Kidney epithelial cell (primary cell): Measurements from ENCODE around the gene LRRC51. TPM values are rescaled to one million over a fixed set of nuclear protein-coding genes. Genes with fewer than 3 reads are reported as not detected.

ENCODE experiments used
- DNase-seq: peaks from one replicate; pipeline ENCODE4 v3.0.0-alpha.2; 2010; ENCODE audit warnings: low read depth
- H3K27me3 ChIP-seq: 2 replicates; pipeline ENCODE4 v1.6.0; 2011; ENCODE audit warnings: low read length; ENCODE audit not compliant: control insufficient read depth, insufficient read depth
- H3K36me3 ChIP-seq: 2 replicates; pipeline ENCODE4 v1.5.1; 2011; ENCODE audit warnings: low read length; ENCODE audit not compliant: control insufficient read depth, insufficient read depth
- H3K4me3 ChIP-seq: 2 replicates; pipeline ENCODE4 v1.5.1; 2011; ENCODE audit warnings: low read depth, mild to moderate bottlenecking, control low read depth, low read length
- total RNA-seq: library from RNA; depleted of rRNA; stranded (reverse); fragments of >200 nt; gene quantifications from 2 replicates; pipeline ENCODE4 v1.2.3, GENCODE V29; 2015
- TF ChIP-seq, protein P1 (sequence below): IDR thresholded peaks from 2 replicates; pipeline ENCODE4 v1.5.1; 2011; ENCODE audit warnings: mild to moderate bottlenecking, moderate library complexity, low read length, control low read depth, inconsistent platforms; ENCODE audit not compliant: insufficient read depth, poor library complexity, severe bottlenecking

Gene LRRC51
- total RNA-seq, 1 donor from 2014 or later = 5.7 TPM

DNA sequence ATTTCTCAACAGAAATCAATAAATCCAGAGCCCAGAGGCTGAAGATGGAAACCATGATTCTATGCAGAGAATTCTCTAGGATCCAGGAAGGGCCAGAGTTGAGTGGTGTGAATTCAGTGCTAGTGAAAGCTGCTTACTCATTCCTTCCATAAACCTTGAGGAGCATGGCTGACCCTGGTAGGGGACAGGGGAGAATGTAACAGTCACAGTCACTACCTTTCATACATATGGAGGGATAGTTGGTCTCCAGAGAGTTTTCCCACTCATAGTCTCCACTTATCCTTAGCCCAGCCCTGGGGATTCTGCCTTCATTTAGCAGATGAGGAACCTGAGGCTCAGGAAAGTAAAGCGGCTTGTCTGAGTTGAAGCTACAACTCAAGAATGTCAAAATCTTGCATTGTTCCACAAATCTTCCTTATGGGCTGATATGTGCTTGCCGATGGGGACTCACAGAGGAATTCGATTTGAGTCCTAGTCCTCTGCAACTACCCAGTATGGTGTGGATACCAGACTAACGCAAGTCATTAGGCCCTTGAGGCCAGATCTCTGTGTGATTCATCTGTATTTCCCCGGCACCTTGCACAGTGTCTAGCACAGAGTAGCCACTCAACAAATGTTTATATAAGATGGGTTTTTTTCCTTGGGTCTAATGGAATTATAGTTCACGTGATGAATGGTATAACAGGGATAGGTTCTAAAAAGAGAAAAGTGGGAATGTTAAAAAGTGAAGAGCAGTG is 35.5 kb downstream of the LRRC51 start:
- DNase-seq = no peak
- Histone ChIP-seq H3K27me3 (no peaks in the 10 kb centered on the region), H3K36me3 (no peaks in the 10 kb centered on the region), H3K4me3 (no peak overlapping the region)
- TF ChIP-seq, protein P1, sequence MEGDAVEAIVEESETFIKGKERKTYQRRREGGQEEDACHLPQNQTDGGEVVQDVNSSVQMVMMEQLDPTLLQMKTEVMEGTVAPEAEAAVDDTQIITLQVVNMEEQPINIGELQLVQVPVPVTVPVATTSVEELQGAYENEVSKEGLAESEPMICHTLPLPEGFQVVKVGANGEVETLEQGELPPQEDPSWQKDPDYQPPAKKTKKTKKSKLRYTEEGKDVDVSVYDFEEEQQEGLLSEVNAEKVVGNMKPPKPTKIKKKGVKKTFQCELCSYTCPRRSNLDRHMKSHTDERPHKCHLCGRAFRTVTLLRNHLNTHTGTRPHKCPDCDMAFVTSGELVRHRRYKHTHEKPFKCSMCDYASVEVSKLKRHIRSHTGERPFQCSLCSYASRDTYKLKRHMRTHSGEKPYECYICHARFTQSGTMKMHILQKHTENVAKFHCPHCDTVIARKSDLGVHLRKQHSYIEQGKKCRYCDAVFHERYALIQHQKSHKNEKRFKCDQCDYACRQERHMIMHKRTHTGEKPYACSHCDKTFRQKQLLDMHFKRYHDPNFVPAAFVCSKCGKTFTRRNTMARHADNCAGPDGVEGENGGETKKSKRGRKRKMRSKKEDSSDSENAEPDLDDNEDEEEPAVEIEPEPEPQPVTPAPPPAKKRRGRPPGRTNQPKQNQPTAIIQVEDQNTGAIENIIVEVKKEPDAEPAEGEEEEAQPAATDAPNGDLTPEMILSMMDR = no peak

DNA sequence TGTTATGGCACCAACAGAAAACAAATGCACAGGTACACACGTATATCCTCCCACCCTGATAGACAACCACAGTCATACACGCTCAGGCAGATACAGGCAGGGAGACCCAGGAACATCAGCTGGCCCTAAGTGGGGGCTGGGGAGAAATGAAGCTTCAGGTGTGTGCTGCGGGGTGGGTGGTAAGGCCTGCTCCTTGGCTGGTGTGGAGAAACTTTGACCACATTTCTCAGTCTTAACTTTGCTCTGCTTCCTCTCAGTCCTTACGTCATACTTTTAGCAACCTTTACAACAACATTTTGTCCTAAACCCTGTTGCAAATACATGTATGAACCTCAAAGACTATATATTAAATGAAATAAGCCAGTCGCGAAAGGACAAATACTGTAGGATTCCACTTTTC is 38.5 kb downstream of the LRRC51 start:
- DNase-seq = no peak
- TF ChIP-seq, protein P1 = no peak
- Histone ChIP-seq H3K27me3 (no peaks in the 10 kb centered on the region), H3K36me3 (no peaks in the 10 kb centered on the region), H3K4me3 (no peak overlapping the region)

DNA sequence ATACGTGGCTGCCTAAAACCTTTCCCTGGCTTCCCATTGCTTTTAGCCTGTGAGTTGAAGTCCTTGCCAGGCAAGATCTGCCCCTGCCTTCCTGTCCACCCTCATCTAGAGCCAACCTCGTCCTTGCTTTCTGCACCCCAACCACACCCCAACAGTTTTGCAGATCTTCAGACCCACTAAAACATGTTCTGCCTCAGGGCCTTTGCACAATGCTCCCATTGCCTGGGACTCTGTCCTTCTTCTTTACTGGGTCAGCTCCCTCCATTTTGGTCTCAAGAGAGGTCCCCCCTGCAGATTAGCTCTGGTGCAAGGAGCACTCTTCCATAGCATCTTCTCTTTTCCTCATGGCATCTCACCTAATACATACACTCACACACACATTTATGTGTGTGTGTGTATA is 40.3 kb downstream of the LRRC51 start:
- no peak for DNase-seq
- TF ChIP-seq, protein P1 = no peak
- Histone ChIP-seq H3K36me3 (no peaks in the 10 kb centered on the region), H3K27me3 (no peaks in the 10 kb centered on the region), H3K4me3 (no peak overlapping the region)

DNA sequence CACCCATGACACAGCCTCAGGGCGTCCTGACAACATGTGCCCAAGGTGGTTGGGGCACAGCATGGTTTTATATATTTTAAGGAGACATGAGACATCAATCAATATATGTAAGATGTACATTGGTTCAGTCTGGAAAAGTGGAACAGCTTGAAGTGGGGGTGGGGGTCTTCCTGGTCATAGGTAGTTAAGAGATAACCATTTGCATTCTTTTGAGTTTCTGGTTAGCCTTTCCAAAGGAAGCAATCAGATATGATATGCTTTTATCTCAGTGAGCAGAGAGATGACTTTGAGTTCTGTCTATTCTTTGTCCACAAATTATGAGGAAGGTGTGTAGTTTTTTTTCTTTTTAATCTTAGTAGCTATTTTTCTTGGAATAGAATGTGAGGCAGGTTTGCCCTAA is 42.0 kb downstream of the LRRC51 start:
- H3K4me3 ChIP-seq = no peak overlapping the region
- no peaks in the 10 kb centered on the region for H3K27me3 ChIP-seq
- H3K36me3 ChIP-seq = no peaks in the 10 kb centered on the region
- DNase-seq = no peak
- TF ChIP-seq, protein P1 = no peak

DNA sequence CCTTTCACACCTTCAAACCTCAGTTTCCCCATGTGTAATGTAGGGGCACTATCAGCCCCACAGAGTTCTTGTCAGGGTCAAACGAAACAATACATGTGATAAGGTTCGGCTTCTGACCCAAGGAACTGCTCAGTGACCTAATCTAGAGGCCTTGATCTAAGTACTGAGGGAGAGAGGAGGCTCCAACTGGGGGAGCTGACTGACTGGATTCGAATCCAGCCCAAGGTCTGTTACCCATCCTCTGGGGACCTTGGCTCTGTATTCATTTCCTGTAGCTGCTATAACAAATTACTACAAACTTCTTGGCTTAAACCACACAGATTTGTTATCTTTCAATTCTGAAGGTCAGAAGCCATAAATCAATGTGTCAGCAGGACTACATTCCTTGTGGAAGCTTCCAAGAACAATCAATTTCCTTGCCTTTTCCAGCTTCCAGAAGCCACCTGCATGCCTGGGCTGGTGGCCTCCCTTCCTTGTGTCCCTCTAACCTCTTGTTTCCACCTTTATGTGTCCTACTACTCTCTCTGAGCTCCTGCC is 42.5 kb downstream of the LRRC51 start:
- DNase-seq = no peak

More for the DNA sequence above, 42.5 kb downstream of the LRRC51 start:
- Histone ChIP-seq H3K36me3 (no peaks in the 10 kb centered on the region), H3K27me3 (no peaks in the 10 kb centered on the region), H3K4me3 (no peak overlapping the region)
- TF ChIP-seq, protein P1 = no peak
